Endothelial cell of umbilical vein (primary cell): Measurements from ENCODE around the gene EFCAB5. TPM values are rescaled to one million over a fixed set of nuclear protein-coding genes. Genes with fewer than 3 reads are reported as not detected.
"Not testable (repeated sequence)": the region's sequence is repeated elsewhere in the genome, so short reads cannot be mapped to it uniquely, and the experiment has no call there.

Experiments
- BruUV-seq: library from RNA; stranded (reverse); fragments of 400-500 nt; replicated peaks from 2 replicates; lab custom pipeline; 2021; lab: Mats Ljungman, UMichigan
- CTCF ChIA-PET: fragments of 300-600, 350-600 bp; sonication (Branson Sonifier 250); formaldehyde crosslinking; loops from one replicate; lab custom pipeline; 2021; ENCODE audit warnings: antibody characterized with exemption, inconsistent platforms; lab: Charles Lee
- POLR2A ChIA-PET: fragments of 300-600, 350-600 bp; sonication (Branson Sonifier 250); formaldehyde crosslinking; loops from one replicate; lab custom pipeline; 2021; ENCODE audit warnings: antibody characterized with exemption, inconsistent platforms; lab: Charles Lee
- DNase-seq: peaks from one replicate; pipeline ENCODE4 v3.0.0-alpha.2; 2011; ENCODE audit warnings: low read depth, low spot score
- FAIRE-seq: peaks from 2 replicates; lab custom pipeline; 2011; peaks lifted over from hg19 to GRCh38; lab: Jason Lieb, UNC
- H2AFZ ChIP-seq: 2 replicates; pipeline ENCODE4 v1.6.0; 2012; ENCODE audit warnings: low read depth, low read length, control low read depth, inconsistent platforms
- H3K27ac ChIP-seq: 2 replicates; pipeline ENCODE4 v1.5.1; 2011; ENCODE audit warnings: low read depth, mild to moderate bottlenecking, control low read depth, low read length, moderate library complexity; ENCODE audit not compliant: insufficient read depth
- H3K27me3 ChIP-seq, 2 experiments: 2 replicates each; pipeline versions ENCODE4 v1.6.0 to v1.6.1; 2011; ENCODE audit warnings: low read length in 2 of 2, mixed read lengths in 1 of 2; ENCODE audit not compliant: control insufficient read depth in 2 of 2, insufficient read depth in 2 of 2
- H3K36me3 ChIP-seq, 2 experiments: 2 replicates in 1 of 2; 3 replicates in 1 of 2; pipeline ENCODE4 v1.5.1; 2011; ENCODE audit warnings: low read length in 2 of 2, mild to moderate bottlenecking in 1 of 2, moderate library complexity in 1 of 2; ENCODE audit not compliant: control insufficient read depth in 2 of 2, insufficient read depth in 2 of 2; ENCODE audit errors: extremely low read depth in 1 of 2
- H3K4me1 ChIP-seq: 3 replicates; pipeline ENCODE4 v1.5.1; 2011; ENCODE audit warnings: mild to moderate bottlenecking, low read length; ENCODE audit not compliant: control insufficient read depth, insufficient read depth; ENCODE audit errors: extremely low read depth
- H3K4me2 ChIP-seq: 2 replicates; pipeline ENCODE4 v1.6.1; 2011; ENCODE audit warnings: low read length, control low read depth, mixed read lengths; ENCODE audit not compliant: insufficient read depth
- H3K4me3 ChIP-seq, 3 experiments: fragments of 200-600 bp in 1 of 3; sonication (generic), shearing (Covaris generic) in 1 of 3; replicated peaks in 1 of 3; 2 replicates each; pipeline ENCODE4 v1.5.1; 2011 to 2016; ENCODE audit warnings: control low read depth in 3 of 3, low read length in 3 of 3, mild to moderate bottlenecking in 2 of 3, inconsistent platforms in 1 of 3, low read depth in 1 of 3, moderate library complexity in 1 of 3; ENCODE audit not compliant: insufficient read depth in 1 of 3
- H3K79me2 ChIP-seq: 2 replicates; pipeline ENCODE4 v1.6.0; 2012; ENCODE audit warnings: low read length, inconsistent platforms; ENCODE audit not compliant: control insufficient read depth, insufficient read depth
- H3K9ac ChIP-seq: replicated peaks from 2 replicates; pipeline ENCODE3; 2011; ENCODE audit warnings: low read length, control low read depth; ENCODE audit not compliant: insufficient read depth; ENCODE audit errors: extremely low read depth
- H3K9me1 ChIP-seq: replicated peaks from 3 replicates; pipeline ENCODE4 v1.6.0; 2011; ENCODE audit warnings: mild to moderate bottlenecking, low read length; ENCODE audit not compliant: control insufficient read depth, insufficient read depth; ENCODE audit errors: extremely low read depth
- H3K9me3 ChIP-seq: replicated peaks from 2 replicates; pipeline ENCODE4 v1.5.1; 2012; ENCODE audit warnings: low read length, inconsistent platforms; ENCODE audit not compliant: control insufficient read depth, insufficient read depth
- H4K20me1 ChIP-seq: replicated peaks from 2 replicates; pipeline ENCODE3; 2011; ENCODE audit warnings: mild to moderate bottlenecking, low read length; ENCODE audit not compliant: control insufficient read depth, insufficient read depth; ENCODE audit errors: extremely low read depth
- EZH2 ChIP-seq: IDR thresholded peaks from 2 replicates; pipeline ENCODE4 v1.6.1; 2012; ENCODE audit warnings: borderline replicate concordance, low read depth, mild to moderate bottlenecking, moderate library complexity, low read length, inconsistent platforms; ENCODE audit not compliant: severe bottlenecking
- FOS ChIP-seq: IDR thresholded peaks from 2 replicates; pipeline ENCODE4 v1.6.1; 2011; ENCODE audit warnings: mild to moderate bottlenecking, low read length, moderate library complexity, borderline replicate concordance; ENCODE audit not compliant: insufficient read depth
- GATA2 ChIP-seq: IDR thresholded peaks from 2 replicates; pipeline ENCODE4 v1.7.0; 2011; ENCODE audit warnings: low read depth, mild to moderate bottlenecking, moderate library complexity, mixed read lengths, low read length; ENCODE audit not compliant: insufficient read length, insufficient read depth
- JUN ChIP-seq: IDR thresholded peaks from 2 replicates; pipeline ENCODE4 v1.6.1; 2011; ENCODE audit warnings: borderline replicate concordance, low read depth; ENCODE audit not compliant: insufficient read length, insufficient read depth
- MYC ChIP-seq: IDR thresholded peaks from one replicate; pipeline ENCODE4 v1.6.1; 2011; ENCODE audit warnings: mild to moderate bottlenecking, low read depth, low read length
- POLR2A ChIP-seq: IDR thresholded peaks from 2 replicates; pipeline ENCODE4 v1.6.1; 2012; ENCODE audit warnings: low read depth, mild to moderate bottlenecking, control low read depth, low read length
- POLR2AphosphoS5 ChIP-seq: IDR thresholded peaks from 2 replicates; pipeline ENCODE4 v1.6.1; 2012; ENCODE audit warnings: low read depth, mild to moderate bottlenecking, control low read depth, low read length, moderate library complexity; ENCODE audit not compliant: insufficient read depth
- dilution Hi-C: fragments of 300-500 bp; cut with MboI; formaldehyde crosslinking; loops from one replicate; pipeline ENCODE4 v1.15.0; 2019; ENCODE audit warnings: low sequenced_read_pairs; ENCODE audit not compliant: extremely low pct_ligation_motif_present
- intact Hi-C: fragments of 100-400 bp; cut with micrococcal nuclease; formaldehyde crosslinking; loops from one replicate; pipeline ENCODE4 v1.10.0; 2022
- polyA plus RNA-seq, 4 experiments: library from polyadenylated mRNA; depleted of rRNA in 3 of 4; stranded (reverse) in 3 of 4; unstranded in 1 of 4; fragments of >200 nt; gene quantifications; 2 replicates each; pipeline versions ENCODE4 v1.2.1 to v1.2.3, GENCODE V29; 2011 to 2012; ENCODE audit warnings: missing spikeins in 1 of 4
- total RNA-seq: library from RNA; stranded (reverse); gene quantifications from 2 replicates; pipeline ENCODE4 v1.2.3, GENCODE V29; 2021
- TF ChIP-seq, protein P1 (sequence below), 2 donors: IDR thresholded peaks; 1 replicate in 1 of 2; 2 replicates in 1 of 2; pipeline ENCODE4 v1.5.1; 2011; ENCODE audit warnings: low read length in 2 of 2, mild to moderate bottlenecking in 2 of 2, moderate library complexity in 2 of 2, control low read depth in 1 of 2, inconsistent platforms in 1 of 2, low read depth in 1 of 2; ENCODE audit not compliant: insufficient read depth in 1 of 2; ENCODE audit errors: extremely low read depth in 1 of 2
- TF ChIP-seq, protein P2 (sequence below): IDR thresholded peaks from 2 replicates; pipeline ENCODE4 v1.6.1; 2011; ENCODE audit not compliant: insufficient read depth, insufficient read length

Gene EFCAB5
- total and polyA plus RNA-seq, 2 donors (not counting 3 experiments of a cell fraction or from before 2014, with no cell fraction given) = 0.04 to 0.40 TPM

DNA sequence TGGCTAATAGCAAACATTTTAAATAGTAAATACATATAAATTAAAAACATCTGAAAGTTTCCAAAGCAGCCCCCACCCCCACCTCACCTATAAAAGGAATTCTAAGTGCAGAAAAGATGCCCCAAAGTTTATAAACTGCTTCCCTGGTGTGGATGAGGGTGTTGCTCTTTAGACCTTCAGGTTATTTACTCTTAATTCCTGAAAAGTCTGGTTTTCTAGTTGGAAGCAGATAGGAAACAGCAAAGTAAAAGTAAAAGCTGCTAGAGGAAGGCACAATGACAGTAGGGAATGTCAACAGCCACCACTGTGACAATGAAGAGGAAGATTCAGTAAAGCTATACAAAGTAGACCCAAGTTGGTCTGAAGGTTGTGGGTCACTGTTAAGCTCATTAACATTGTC, 49.2 kb upstream of the EFCAB5 start:
- H3K4me3 ChIP-seq = no peak overlapping the region
- ChIA-PET POLR2A (interaction anchor here (0.6 kb wide), 1 partner anchor 22 kb away, joined by 6 read pairs; no protein-coding TSS in a partner anchor), CTCF (interaction anchor here (0.6 to 1.9 kb wide), 12 partner anchors 11 to 292 kb away, joined by 3 to 10 read pairs (median 3); partner anchors contain the start of gene SSH2)
- no TSS peak for BruUV-seq
- H3K9ac ChIP-seq = no peak overlapping the region
- no peaks in the 10 kb centered on the region for H3K9me3 ChIP-seq
- peaks cover 4% of the 10 kb centered on the region for H4K20me1 ChIP-seq
- intact Hi-C loops = no loop called here
- FAIRE-seq = no peak
- dilution Hi-C loops = no loop called here
- no peak overlapping the region for H3K27ac ChIP-seq
- H3K4me2 ChIP-seq = no peak overlapping the region
- no peak overlapping the region for H2AFZ ChIP-seq
- no peaks in the 10 kb centered on the region for H3K27me3 ChIP-seq
- H3K4me1 ChIP-seq = peaks cover 11% of the 10 kb centered on the region
- peaks cover 20% of the 10 kb centered on the region for H3K79me2 ChIP-seq
- no peaks in the 10 kb centered on the region for H3K36me3 ChIP-seq
- no peak for DNase-seq
- TF ChIP-seq JUN = no peak
- no peak for TF ChIP-seq MYC
- TF ChIP-seq, protein P1, sequence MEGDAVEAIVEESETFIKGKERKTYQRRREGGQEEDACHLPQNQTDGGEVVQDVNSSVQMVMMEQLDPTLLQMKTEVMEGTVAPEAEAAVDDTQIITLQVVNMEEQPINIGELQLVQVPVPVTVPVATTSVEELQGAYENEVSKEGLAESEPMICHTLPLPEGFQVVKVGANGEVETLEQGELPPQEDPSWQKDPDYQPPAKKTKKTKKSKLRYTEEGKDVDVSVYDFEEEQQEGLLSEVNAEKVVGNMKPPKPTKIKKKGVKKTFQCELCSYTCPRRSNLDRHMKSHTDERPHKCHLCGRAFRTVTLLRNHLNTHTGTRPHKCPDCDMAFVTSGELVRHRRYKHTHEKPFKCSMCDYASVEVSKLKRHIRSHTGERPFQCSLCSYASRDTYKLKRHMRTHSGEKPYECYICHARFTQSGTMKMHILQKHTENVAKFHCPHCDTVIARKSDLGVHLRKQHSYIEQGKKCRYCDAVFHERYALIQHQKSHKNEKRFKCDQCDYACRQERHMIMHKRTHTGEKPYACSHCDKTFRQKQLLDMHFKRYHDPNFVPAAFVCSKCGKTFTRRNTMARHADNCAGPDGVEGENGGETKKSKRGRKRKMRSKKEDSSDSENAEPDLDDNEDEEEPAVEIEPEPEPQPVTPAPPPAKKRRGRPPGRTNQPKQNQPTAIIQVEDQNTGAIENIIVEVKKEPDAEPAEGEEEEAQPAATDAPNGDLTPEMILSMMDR (IDR thresholded peaks at IDR 0.05; ENCODE audit: extremely low read depth in 1 of 2, insufficient read depth in 1 of 2, low read depth in 1 of 2, low read length in 2 of 2) = no peak
- no peak for TF ChIP-seq POLR2AphosphoS5
- no peak for TF ChIP-seq GATA2
- no peak for TF ChIP-seq EZH2
- no peak for TF ChIP-seq POLR2A
- no peak for TF ChIP-seq FOS
- TF ChIP-seq, protein P2, sequence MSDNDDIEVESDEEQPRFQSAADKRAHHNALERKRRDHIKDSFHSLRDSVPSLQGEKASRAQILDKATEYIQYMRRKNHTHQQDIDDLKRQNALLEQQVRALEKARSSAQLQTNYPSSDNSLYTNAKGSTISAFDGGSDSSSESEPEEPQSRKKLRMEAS = no peak
- no peaks in the 10 kb centered on the region for H3K9me1 ChIP-seq

DNA sequence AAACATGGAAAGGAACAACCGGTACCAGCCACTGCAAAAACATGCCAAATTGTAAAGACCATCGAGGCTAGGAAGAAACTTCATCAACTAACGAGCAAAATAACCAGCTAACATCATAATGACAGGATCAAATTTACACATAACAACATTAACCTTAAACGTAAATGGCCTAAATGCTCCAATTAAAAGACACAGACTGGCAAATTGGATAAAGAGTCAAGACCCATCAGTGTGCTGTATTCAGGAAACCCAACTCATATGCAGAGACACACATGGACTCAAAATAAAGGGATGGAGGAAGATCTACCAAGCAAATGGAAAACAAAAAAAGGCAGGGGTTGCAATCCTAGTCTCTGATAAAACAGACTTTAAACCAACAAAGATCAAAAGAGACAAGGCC, 44.3 kb upstream of the EFCAB5 start:
- H4K20me1 ChIP-seq, H3K4me2 ChIP-seq, FAIRE-seq, H3K36me3 ChIP-seq, dilution Hi-C loops, POLR2A ChIA-PET, CTCF ChIA-PET, H3K27me3 ChIP-seq, H2AFZ ChIP-seq, H3K27ac ChIP-seq, DNase-seq, H3K4me3 ChIP-seq, intact Hi-C loops, H3K9me3 ChIP-seq, H3K9me1 ChIP-seq, H3K9ac ChIP-seq, BruUV-seq: not testable (repeated sequence)
- Histone ChIP-seq H3K4me1 (peaks cover 10% of the 10 kb centered on the region), H3K79me2 (peaks cover 13% of the 10 kb centered on the region)
